Left renal cortex interstitium (tissue), 4 donors: ENCODE results near the gene P2RY12. TPM values are rescaled to one million over a fixed set of nuclear protein-coding genes. Genes with fewer than 3 reads are reported as not detected.

Source experiments
- DNase-seq, 4 donors: peaks; one replicate each; pipeline ENCODE4 v3.0.0-alpha.2; 2013; ENCODE audit warnings: low read depth in 4 of 4, low spot score in 2 of 4, missing footprints in 1 of 4
- polyA plus RNA-seq, 4 donors: library from polyadenylated mRNA; unstranded; fragments of 120-200 nt; gene quantifications; one replicate each; pipeline ENCODE4 v1.2.1, GENCODE V29; 2013; ENCODE audit not compliant: insufficient read length in 4 of 4

P2RY12 gene
- polyA plus RNA-seq, 4 donors, result 0.49 to 1.2 (median 1.1) TPM

DNA sequence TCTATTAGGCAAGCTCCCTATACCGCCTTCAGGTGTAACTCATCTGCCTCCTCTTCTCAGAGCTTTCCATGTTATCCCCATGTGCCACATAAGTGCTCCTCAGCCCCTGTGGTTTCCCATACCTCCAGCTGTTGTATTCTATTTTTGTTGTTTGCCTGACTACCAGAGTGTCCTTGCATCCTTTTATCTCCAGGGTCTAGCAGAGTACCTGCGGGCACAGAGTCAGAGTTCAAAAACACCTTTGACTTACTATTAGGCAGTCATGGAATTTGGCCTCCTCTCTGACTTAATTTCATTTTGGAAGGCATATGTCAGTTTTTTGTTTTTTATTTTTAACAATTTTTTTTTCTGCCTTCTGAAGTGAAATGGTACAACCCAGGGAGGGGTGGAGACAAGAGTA, 75.0 kb downstream of the P2RY12 start:
- no peak for DNase-seq

- DNase-seq, result no peak
Observed at GRCh38 chr3:151307583-151308488, 76.7 kb downstream of the P2RY12 start.

GRCh38 chr3:151307131-151307530, 77.4 kb downstream of the P2RY12 start:
- no peak for DNase-seq

- DNase-seq, result no peak
Observed at GRCh38 chr3:151306168-151306810, 78.3 kb downstream of the P2RY12 start.

DNA sequence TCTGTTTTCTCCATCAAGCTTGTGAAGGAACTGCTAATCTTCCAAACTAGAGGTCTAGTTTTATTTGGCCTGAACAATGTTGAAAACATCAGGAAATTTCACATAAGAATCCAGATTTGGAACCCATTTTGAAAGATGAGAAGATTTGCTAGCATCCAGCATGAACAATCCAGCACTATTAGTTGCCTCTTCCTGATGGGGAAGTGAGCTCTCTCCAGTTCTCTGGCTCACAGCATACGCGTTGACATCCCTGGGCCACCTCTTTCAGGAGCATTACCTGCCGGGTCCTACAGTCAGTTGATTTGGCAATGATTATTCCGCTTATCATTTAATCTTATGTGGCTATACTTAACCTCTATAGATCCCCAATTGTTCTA, 78.8 kb downstream of the P2RY12 start:
- DNase-seq, result no peak

- DNase-seq, result no peak
Observed at GRCh38 chr3:151305060-151305774, 79.3 kb downstream of the P2RY12 start.

DNA sequence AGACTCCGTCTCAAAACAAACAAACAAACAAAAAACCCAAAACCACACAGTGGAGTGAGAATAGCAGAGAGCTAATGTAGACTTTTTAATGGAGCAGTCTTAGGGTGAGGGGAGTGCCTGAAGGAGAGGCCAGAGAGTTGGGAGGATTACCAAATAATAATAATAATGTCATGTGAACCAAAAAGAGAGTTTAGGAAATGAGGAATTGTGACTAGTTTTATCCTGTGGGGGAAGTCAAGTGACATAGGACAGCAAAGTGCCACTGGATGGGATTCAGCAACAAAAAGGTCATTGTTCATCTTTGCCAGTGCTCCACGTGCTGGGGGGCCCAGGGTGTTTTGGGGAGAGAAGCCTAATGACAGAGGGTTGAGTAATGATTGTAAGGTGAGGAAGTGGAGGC, 80.8 kb downstream of the P2RY12 start:
- DNase-seq, result no peak

GRCh38 chr3:151301787-151302186, 82.8 kb downstream of the P2RY12 start:
- DNase-seq, result no peak

GRCh38 chr3:151300539-151300938, 84.0 kb downstream of the P2RY12 start:
- no peak for DNase-seq

GRCh38 chr3:151299006-151299405, 85.5 kb downstream of the P2RY12 start:
- DNase-seq, result no peak

- DNase-seq, result no peak
Observed at GRCh38 chr3:151297429-151297828, 87.1 kb downstream of the P2RY12 start.

GRCh38 chr3:151296226-151296625, 88.3 kb downstream of the P2RY12 start:
- no peak for DNase-seq

- no peak for DNase-seq
Observed at GRCh38 chr3:151293127-151293526, 91.4 kb downstream of the P2RY12 start.

DNA sequence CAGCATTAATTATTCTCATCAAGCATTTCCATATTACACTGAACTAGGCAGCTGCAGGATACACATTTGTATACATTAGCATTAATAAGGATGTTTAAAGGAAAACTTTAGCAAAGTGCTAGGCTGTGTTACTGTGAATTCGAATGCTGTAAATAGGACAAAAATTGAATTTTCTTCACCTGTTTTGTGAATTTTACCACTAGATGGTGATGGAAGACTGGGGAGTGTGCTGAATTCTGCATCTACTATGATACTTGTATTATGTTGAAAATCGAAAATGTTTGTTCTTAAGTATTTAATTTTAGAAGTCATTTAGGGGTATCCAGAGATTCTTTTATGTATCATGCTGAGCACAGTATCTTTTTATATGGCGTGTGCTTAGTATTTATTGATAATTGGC, 93.9 kb downstream of the P2RY12 start:
- no peak for DNase-seq

GRCh38 chr3:151289445-151289844, 95.1 kb downstream of the P2RY12 start:
- no peak for DNase-seq

Other genes starting within 250 kb of the P2RY12 start
- gene GPR171, start 181.5 kb downstream of the P2RY12 start, polyA plus RNA-seq, result under 1 TPM in 3 of 4 donors, not detected in 1; 0.11 to 0.40 (median 0.33) TPM
- under 1 TPM; 0.52 to 0.91 (median 0.69) TPM for gene P2RY14, start 106.2 kb downstream of the P2RY12 start, polyA plus RNA-seq
- under 1 TPM in 3 of 4 donors, not detected in 1; 0.08 to 0.23 (median 0.14) TPM for gene GPR87, start 67.9 kb downstream of the P2RY12 start, polyA plus RNA-seq
- 1 to 10 TPM in 3 of 4 donors, under 1 TPM in 1; 0.36 to 2.0 (median 1.2) TPM for gene P2RY13, start 55.2 kb downstream of the P2RY12 start, polyA plus RNA-seq
- 1 to 10 TPM; 1.5 to 2.4 (median 2.0) TPM for gene IGSF10, start 76.3 kb upstream of the P2RY12 start, polyA plus RNA-seq